GM21723 (cell line): ENCODE data around the gene RPS6KA6.
"Not testable (repeated sequence)": the region's sequence is repeated elsewhere in the genome, so short reads cannot be mapped to it uniquely, and the experiment has no call there.

Experiments
- ATAC-seq: cut with Tn5 transposase; IDR thresholded peaks from one replicate; pipeline ENCODE4 v1.9.1; 2021; ENCODE audit warnings: mild to moderate bottlenecking, moderate library complexity; ENCODE audit not compliant: unreplicated experiment

Gene RPS6KA6

DNA sequence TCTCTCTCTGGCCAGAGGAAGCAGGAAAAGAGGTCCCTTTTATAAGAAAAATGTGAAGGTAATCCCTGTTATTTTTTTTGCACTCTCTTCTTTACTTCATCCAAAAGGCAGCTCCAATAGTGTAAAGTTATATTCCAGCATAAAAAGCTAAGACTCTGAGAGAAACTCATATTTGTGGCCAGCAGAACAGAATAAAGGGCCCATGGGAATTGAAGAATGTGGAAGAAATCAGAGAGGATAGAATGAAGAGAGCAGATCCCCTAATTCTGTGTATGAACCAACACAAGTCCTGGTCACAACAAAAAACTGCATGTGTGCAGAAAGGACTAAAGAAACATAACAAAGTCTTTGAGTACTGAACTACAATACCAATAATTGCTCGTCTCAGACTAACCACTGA lies 22.3 kb downstream of the RPS6KA6 start:
- ATAC-seq = no peak

DNA sequence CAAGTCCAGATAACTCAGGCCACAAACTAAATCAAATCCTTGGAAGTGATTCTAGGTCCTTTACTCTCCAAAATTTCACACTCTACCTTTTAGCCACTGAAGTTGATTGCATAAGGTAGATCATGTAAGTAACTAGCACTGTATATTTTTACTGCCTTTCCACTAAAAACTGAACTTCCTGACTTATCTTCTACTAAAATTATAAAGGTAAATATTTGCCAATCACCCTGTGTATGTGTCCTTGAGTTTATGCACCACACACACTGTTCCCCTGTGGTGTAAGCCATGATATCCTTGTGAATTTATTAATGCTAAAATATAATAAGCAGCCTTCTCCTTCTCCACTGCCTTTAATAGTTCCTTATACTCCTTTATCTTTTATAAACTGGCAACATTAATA lies 25.6 kb downstream of the RPS6KA6 start:
- ATAC-seq = no peak

DNA sequence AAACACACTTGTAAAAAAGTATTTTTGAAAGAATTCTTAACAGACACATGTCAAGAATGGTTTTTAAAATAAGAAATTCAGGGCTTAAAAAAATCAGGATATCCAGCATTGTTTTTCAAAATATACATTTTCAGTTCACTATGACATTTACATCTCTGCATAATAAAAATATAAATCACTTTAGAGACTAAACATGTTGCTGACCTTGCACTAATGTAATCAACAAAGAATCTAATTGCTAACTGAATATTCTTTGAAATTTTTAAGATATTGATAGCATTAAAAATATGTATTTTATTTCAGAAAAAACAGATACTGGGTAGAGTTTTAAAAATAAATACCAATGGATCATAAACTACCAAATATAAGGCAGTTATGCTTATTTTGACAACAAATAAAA lies 26.4 kb downstream of the RPS6KA6 start:
- no peak for ATAC-seq

DNA sequence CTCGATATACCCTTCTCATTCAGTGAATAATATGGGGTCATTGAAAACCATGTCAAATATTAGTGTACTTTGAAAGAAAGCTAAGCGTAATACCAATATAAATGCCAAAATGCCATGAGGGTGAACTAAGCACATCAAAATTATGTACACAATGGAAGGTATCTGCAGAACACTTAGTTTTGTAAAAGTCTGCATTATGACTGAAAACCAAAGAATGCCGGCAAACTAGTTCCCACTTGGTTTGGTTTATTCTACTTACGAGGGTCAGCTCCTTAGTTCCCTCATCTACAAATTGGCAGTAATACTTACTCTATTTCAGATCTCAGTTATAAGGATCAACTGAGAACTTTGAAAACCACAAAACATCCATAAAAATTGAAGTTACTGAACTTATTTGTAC lies 27.3 kb downstream of the RPS6KA6 start:
- ATAC-seq = no peak

DNA sequence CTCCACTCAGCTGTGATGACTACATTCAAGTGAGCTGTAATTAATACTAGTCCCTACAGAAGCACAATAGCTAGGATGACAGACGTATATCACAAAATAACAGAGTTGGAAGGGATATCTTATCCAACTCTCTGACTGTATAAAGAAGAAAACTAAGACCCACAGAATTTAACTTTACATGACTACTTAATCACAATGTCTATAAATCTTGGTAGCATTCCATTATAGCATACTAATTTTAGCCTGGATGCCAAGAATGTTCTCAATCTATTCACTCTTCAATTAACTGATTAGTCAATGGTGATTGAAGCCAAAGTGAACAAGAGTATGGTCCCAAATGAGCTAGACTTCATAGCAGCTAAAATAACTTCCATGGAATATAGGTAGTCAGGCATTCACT lies 31.2 kb downstream of the RPS6KA6 start:
- ATAC-seq = no peak

DNA sequence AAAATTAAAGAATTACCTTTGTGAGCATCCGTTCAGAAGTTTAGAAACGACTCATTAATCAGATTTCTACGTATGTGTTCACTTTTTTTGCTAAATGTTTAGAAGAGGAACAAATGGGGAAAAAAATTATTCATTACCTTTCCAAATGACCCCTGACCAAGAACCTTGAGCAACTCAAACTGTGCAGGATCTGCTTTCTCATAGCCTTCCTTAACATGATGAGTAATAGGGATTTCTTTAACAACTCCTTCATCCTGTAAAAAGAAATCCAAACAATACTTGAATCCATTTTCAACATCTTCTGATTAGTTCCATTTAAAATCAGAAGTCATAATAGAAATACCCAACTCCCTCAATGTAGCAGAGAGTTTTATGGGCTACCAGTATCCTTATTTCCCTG lies 32.1 kb downstream of the RPS6KA6 start:
- ATAC-seq = no peak

DNA sequence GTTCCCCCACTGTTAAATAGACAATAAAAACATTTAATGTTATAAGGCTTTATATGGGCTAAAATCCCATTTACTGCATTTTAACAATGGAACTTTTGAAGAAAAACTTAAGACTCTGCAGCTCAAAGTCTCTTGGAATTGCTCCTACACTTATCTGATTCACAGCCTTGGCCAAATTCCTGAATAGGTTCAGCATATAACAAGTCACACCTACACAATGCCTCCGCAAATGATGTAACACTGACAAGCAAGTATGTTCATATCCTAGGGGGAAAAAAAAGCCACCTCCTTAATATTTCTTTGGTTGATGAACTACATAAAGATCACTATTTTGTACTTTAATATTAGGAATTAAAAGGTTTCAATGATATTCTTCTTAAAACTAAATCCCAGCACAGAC lies 34.5 kb downstream of the RPS6KA6 start:
- no peak for ATAC-seq

DNA sequence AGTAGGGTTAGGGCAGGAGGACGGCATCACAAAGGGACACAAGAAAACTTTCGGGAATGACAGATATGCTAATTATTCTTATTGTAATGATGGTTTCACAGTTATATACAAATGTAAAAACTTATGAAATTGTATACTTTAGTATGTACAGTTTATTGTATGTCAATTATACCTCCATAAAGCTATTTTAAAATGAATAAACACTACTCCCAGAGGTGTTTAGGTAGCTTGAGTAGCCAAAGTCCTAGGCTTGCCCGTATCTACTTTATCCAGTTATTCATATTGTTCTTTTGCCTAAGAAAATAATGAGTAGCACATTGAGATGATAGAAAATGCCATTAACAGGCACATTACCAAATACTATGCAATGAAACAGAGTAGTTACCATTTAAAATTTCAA lies 43.0 kb downstream of the RPS6KA6 start:
- ATAC-seq = no peak

DNA sequence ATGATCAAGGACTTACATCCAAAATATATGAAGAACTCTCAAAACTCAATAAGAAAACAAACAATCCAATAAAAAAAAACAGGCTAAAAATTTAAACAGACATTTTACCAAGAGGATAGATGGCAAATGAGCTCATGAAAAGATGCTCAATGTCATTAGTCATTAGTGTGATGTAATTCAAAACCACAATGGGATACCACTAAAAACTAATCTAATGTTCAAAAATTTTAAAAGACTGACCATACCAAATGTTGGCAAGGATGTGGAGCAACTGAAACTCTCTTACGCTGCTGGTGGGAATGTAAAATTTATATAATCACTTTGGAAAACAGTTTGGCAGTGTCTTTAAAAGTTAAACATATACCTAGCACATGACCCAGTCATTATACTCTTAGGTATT lies 43.7 kb downstream of the RPS6KA6 start:
- ATAC-seq = no peak

DNA sequence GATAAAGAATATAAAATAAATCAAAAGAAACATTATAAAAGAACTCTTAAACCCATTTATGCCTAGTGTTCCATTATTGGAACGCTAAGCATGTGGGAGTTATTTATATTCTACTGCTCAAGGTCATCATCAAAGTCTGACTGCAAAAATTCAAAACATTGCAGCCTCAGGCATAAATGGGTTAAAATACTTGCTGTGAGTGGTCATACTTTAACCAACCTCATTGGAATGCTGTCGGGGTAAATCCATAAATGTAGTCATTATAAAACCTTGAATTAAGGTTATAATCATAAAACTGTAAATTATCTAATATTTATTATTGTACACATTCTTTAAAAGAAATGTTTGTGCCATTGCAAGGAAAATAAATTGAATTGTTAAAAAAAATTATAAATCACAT lies 55.0 kb downstream of the RPS6KA6 start:
- ATAC-seq = no peak

DNA sequence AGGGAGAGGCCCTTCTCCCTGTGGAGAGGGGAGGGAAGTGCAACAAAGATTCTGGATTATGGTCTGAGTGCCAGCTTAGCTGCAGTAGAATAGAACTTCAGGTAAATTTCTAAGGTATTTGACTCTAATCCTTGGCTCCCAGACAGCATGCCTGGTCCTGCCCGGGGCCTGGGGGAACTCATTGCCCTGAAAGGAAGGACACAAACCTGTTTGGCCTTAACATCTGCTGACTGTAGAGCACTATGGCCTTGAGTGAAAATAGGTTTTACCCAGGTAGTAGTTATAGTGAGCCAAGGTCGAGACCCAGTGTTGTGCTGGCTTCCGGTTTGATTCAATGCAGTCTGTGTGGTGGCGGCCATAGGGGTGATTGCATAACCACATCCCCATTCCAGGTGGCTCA lies 64.4 kb downstream of the RPS6KA6 start:
- no peak for ATAC-seq

DNA sequence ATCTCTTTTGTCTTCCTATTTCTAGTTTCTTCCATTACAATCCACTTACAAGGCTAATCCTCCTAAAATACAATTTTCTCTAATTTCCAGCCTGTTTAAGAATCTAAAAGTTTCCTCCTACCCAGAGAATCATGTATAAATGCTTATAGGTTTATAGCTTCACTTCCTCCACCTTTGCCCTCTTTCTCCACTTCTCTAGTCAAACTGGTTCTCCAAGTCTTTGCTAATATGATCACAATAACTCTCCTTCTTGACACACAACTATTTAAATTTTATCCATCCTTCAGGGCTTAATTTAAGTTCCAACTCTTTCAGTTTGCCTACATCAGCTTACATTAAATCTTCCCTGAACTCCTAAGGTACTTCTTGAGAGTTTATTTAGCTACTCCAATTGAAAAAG lies 69.2 kb downstream of the RPS6KA6 start:
- no peak for ATAC-seq

DNA sequence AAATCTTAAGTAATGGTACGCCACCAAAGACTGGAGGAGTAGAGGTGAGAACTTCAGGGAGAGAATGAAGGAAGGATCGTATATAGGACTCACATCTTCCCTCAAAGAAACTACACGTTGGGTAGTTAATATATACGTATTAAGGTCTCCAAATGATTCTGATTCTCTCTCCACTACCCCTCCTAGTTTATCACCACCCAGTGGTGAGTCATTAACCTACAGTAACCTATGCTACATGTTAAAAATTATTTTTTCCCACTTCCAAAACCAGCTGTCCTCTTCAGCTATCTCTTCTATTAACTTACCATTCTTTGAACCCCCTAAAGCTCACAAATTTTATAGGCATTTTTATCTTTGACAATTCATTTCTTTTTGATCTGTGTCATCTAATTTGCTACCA lies 69.7 kb downstream of the RPS6KA6 start:
- ATAC-seq = no peak

DNA sequence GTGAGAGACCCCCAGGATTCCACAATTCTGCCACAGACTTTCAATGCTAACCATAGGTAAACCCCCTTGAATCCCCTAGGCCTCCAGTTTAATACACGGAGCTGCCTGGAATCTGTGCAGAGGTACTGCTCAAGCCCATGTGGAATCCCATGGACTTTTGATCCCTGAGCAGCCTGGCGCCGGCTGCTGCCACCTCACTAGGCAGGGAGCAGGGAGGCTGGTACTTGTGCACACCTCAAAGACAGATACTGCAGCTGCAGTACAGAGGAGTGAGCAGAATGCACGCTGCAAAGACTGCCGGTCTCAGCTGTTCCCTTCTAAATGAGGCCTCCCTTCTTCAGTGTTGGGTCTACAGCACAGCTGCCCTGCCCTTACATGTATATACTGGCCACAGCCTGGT lies 79.4 kb downstream of the RPS6KA6 start:
- ATAC-seq = no peak

DNA sequence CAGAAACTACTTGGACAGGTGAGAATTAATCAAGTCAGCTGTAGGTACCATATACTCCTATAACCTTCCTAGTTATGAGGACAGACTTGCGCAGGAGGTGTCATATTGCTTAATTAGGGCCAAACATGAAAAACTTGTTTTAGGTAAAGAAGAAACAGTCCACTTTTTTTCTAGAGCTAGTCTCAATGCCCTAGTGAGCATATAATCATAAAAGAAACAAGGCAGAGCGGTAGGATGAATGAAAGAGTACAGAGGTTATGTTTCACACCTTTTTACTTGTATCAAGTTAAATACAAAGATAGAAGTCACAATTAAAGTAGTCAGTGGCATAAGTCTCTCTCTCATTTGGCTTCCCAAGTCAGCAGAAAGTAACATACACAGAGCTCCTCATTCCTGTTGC lies 88.9 kb downstream of the RPS6KA6 start:
- no peak for ATAC-seq

DNA sequence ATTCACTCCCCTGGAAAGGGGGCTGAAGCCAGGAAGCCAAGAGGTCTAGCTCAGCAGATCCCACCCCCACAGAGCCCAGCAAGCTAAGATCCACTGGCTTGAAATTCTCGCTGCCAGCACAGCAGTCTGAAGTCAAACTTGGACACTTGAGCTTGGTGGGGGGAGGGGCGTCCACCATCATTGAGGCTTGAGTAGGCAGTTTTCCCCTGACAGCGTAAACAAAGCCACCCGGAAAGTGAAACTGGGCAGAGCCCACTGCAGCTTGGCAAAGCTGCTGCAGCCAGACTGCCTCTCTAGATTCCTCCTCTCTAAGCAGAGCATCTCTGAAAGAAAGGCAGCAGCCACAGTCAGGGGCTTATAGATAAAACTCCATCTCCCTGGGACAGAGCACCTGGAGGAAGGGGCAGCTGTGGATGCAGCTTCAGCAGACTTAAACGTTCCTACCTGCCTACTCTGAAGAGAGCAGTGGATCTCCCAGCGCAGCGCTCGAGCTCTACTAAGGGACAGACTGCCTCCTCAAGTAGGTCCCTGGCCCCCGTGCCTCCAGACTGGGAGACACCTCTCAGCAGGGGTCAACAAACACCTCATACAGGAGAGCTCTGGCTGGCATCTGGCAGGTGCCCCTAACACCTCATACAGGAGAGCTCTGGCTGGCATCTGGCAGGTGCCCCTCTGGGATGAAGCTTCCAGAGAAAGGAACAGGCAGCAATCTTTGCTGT lies 108.4 kb downstream of the RPS6KA6 start:
- ATAC-seq = not testable (repeated sequence)

DNA sequence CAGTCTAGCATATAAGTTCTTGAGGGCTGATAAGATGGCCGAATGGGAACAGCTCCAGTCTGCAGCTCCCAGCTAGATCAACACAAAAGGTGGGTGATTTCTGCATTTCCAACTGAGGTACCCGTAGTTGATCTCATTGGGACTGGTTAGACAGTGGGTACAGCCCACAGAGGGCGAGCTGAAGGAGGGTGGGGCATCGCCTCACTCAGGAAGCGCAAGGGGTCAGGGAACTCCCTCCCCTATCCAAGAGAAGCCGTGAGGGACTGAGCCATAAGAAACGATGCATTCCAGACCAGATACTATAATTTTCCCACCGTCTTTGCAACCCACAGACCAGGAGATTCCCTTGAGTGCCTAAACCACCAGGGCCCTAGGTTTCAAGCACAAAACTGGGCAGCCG lies 109.0 kb downstream of the RPS6KA6 start:
- ATAC-seq = no peak

DNA sequence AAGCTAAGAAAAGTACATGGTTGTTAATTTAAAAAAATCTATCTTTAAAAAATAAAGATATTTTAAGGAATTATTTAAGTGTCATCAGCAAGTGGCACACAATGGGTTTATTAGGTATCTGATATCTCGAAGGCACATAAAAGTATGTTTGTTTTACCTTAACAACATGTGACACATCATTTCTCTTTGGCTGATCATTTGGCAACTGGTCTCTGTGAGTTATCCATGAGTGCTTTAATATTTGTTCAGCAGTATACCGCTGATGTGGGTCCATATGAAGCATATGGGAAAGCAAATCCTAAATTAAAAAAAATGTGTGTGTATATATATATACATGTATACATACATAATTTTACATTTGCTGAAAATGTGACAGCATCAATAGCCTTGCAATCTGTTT lies 123.2 kb downstream of the RPS6KA6 start:
- no peak for ATAC-seq

DNA sequence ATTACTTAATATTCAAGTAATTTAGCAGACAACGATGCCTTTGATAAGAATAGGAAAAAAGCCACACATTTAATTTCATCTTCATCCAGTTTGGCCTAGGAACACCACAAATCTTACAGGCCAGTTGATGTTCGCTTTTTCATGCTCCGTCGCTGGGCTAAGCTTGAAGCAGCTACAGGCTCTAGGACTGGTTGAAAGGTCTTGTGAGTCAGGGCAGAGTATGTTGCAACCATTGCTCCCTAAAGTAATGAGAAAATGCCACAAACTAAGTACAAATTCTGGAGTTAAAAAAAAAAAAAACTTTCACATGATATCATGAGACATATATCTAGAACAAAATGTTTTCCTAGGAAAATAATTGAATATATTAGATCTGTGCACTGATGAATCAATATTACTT lies 123.8 kb downstream of the RPS6KA6 start:
- no peak for ATAC-seq

DNA sequence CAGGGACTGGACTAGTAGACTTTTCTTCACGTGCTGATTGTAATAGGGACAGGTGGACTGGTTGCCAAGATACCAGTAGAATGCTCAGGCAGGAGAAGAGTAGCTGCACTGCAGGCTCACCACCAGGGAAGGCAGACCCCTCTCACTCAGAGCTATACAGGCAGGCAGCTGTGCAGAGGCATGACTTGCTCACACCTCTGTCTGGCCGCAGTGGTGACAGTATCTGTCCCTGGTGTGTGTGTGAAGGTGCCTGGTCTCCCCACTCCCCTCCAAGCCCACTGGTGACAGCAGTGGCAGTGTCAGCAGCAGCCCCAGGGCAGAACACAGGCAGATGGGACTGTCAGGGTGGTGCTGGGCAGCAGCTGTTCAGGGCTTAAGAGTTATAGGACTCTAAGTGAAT lies 140.7 kb downstream of the RPS6KA6 start:
- no peak for ATAC-seq

DNA sequence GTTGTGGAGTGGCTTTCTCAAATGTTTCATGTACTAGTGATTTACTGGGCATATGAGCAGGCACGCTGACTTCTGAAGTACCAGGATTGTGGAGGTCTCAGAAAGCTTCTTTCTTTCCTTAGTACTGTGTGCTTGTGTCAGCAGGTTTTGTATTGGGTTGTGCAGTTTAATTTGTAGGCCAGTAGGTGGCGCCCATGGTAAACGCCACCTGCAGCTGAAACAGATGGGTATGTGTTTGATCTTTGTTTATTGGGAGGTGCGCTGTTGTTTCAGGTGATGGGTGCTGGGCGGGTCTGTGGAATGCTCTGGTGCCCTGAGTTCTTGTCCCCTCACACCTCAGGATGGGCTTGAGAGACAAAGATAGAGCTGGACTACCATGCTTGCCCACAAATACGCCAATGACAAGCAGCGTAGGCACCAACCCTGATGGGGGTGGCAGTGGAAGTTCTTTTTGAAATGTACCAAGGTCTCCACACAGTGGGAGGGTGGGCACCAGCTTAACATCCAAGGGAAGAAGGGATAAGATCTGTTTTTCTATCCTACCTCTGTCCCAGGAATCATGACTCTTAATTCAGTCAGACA lies 141.5 kb downstream of the RPS6KA6 start:
- peak; percentile 97 for ATAC-seq

DNA sequence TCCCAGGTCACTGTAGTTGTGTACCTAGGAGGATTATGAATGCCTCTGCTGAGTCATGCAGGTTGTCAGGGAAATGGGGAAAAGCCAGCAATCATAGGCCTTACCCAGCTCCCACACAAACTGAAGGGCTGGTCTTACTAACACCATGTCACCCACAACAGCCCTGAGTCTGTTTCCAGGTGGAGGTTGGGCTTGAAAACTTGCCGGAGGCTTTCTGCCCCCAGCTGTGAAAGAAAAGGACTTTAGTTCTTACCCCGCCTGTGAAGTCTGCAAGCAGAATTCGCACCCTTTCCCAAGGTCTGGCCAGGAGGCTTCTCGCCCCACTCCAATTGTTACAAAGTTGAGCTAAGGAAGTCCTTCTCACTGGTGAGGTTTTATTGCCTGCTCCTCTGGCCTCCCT lies 143.9 kb downstream of the RPS6KA6 start:
- ATAC-seq = no peak
